GM21367 (cell line): ENCODE measurements around the gene AKR7A3.
"Not testable (repeated sequence)": the region's sequence is repeated elsewhere in the genome, so short reads cannot be mapped to it uniquely, and the experiment has no call there.

Source experiments
- ATAC-seq: cut with Tn5 transposase; IDR thresholded peaks from one replicate; pipeline ENCODE4 v1.9.1; 2021; ENCODE audit not compliant: unreplicated experiment

Gene AKR7A3

GRCh38 chr1:19288324-19289241 lies at the start of gene AKR7A3:
Gene AKR7A3, minus strand, starts transcription at chr1:19288770. Its CDS starts 61 bp downstream, at chr1:19288709.
- not testable (repeated sequence) for ATAC-seq

GRCh38 chr1:19338323-19338762 lies 49.8 kb upstream of the AKR7A3 start:
- no peak for ATAC-seq

GRCh38 chr1:19337289-19337688 lies 48.7 kb upstream of the AKR7A3 start:
- ATAC-seq, result no peak

- no peak for ATAC-seq
These were observed 48.0 kb upstream of the AKR7A3 start for GRCh38 chr1:19336543-19336942.

GRCh38 chr1:19333587-19334354 lies 45.2 kb upstream of the AKR7A3 start:
- no peak for ATAC-seq

- ATAC-seq, result no peak
These were observed 44.3 kb upstream of the AKR7A3 start for GRCh38 chr1:19332832-19333231.

GRCh38 chr1:19331262-19331878 lies 42.8 kb upstream of the AKR7A3 start:
- no peak for ATAC-seq

- ATAC-seq, result no peak
These were observed 42.0 kb upstream of the AKR7A3 start for GRCh38 chr1:19330449-19331135.

- no peak for ATAC-seq
These were observed 41.0 kb upstream of the AKR7A3 start for GRCh38 chr1:19329611-19330010.

- no peak for ATAC-seq
These were observed 40.6 kb upstream of the AKR7A3 start for GRCh38 chr1:19329188-19329587.

GRCh38 chr1:19328486-19328885 lies 39.9 kb upstream of the AKR7A3 start:
- no peak for ATAC-seq

- no peak for ATAC-seq
These were observed 39.2 kb upstream of the AKR7A3 start for GRCh38 chr1:19327736-19328135.

GRCh38 chr1:19327301-19327700 lies 38.7 kb upstream of the AKR7A3 start:
- ATAC-seq, result no peak

- no peak for ATAC-seq
These were observed 38.1 kb upstream of the AKR7A3 start for GRCh38 chr1:19326748-19327065.

GRCh38 chr1:19325958-19326747 lies 37.6 kb upstream of the AKR7A3 start:
- no peak for ATAC-seq

- ATAC-seq, result no peak
These were observed 36.9 kb upstream of the AKR7A3 start for GRCh38 chr1:19325368-19325957.

- ATAC-seq, result no peak
These were observed 36.1 kb upstream of the AKR7A3 start for GRCh38 chr1:19324665-19324990.

GRCh38 chr1:19323987-19324664 lies 35.6 kb upstream of the AKR7A3 start:
- no peak for ATAC-seq

GRCh38 chr1:19322481-19322880 lies 33.9 kb upstream of the AKR7A3 start:
- no peak for ATAC-seq
